IMR-90 (cell line): ENCODE data around the gene CACNA2D3. TPM values are rescaled to one million over a fixed set of nuclear protein-coding genes. Genes with fewer than 3 reads are reported as not detected.

Source experiments
- ATAC-seq: fragments of 200-7000 bp; cut with Tn5 transposase; 2 replicates; pipeline ENCODE4 v1.9.1; 2020; ENCODE audit warnings: low read depth, mild to moderate bottlenecking, moderate library complexity
- BruUV-seq: library from RNA; stranded (reverse); fragments of 400-500 nt; replicated peaks from 2 replicates; lab custom pipeline; 2021; lab: Mats Ljungman, UMichigan
- CTCF ChIA-PET: fragments of 300-600 bp; formaldehyde crosslinking; extraction: SDS; loops from one replicate; lab custom pipeline; 2021; ENCODE audit warnings: antibody characterized with exemption; lab: Yijun Ruan, JAX
- POLR2A ChIA-PET: fragments of 300-600 bp; sonication (Branson Sonifier 250); formaldehyde crosslinking; loops from one replicate; lab custom pipeline; 2022; ENCODE audit warnings: antibody characterized with exemption; ENCODE audit not compliant: unreplicated experiment; lab: Charles Lee
- DNase-seq: peaks from one replicate; pipeline ENCODE4 v3.0.0; 2013
- H2AFZ ChIP-seq: replicated peaks from 2 replicates; pipeline ENCODE3; 2013; ENCODE audit warnings: low read length, mild to moderate bottlenecking; ENCODE audit not compliant: poor library complexity
- H2AK5ac ChIP-seq: 2 replicates; pipeline ENCODE4 v1.6.1; 2013; ENCODE audit warnings: low read depth, low read length, inconsistent platforms
- H2AK9ac ChIP-seq: replicated peaks from 2 replicates; pipeline ENCODE3; 2013; ENCODE audit warnings: mild to moderate bottlenecking, low read depth, low read length, moderate library complexity; ENCODE audit not compliant: poor library complexity
- H2BK120ac ChIP-seq: 2 replicates; pipeline ENCODE4 v1.6.1; 2013; ENCODE audit warnings: low read depth, low read length, inconsistent platforms
- H2BK15ac ChIP-seq: 3 replicates; pipeline ENCODE4 v1.6.1; 2013; ENCODE audit warnings: low read depth, low read length, inconsistent platforms
- H2BK20ac ChIP-seq: 2 replicates; pipeline ENCODE4 v1.6.1; 2013; ENCODE audit warnings: low read depth, mild to moderate bottlenecking, inconsistent platforms, low read length, moderate library complexity
- H2BK5ac ChIP-seq: 2 replicates; pipeline ENCODE4 v1.6.1; 2013; ENCODE audit warnings: mild to moderate bottlenecking, low read depth, low read length, inconsistent platforms; ENCODE audit not compliant: poor library complexity, severe bottlenecking
- H3K14ac ChIP-seq: replicated peaks from 2 replicates; pipeline ENCODE4 v1.6.1; 2013; ENCODE audit warnings: low read depth, low read length, inconsistent platforms
- H3K18ac ChIP-seq: 2 replicates; pipeline ENCODE4 v1.6.1; 2013; ENCODE audit warnings: low read depth, low read length, control low read depth
- H3K23ac ChIP-seq: 2 replicates; pipeline ENCODE4 v1.6.1; 2013; ENCODE audit warnings: low read depth, low read length, inconsistent platforms
- H3K27ac ChIP-seq: 2 replicates; pipeline ENCODE4 v1.5.1; 2013; ENCODE audit warnings: mild to moderate bottlenecking, control low read depth, low read length; ENCODE audit not compliant: insufficient read depth
- H3K27me3 ChIP-seq: 2 replicates; pipeline ENCODE4 v1.6.1; 2013; ENCODE audit warnings: low read length; ENCODE audit not compliant: control insufficient read depth, insufficient read depth
- H3K36me3 ChIP-seq: 2 replicates; pipeline ENCODE4 v1.6.1; 2013; ENCODE audit warnings: low read length, mixed read lengths; ENCODE audit not compliant: control insufficient read depth, insufficient read depth
- H3K4ac ChIP-seq: 2 replicates; pipeline ENCODE4 v1.6.1; 2013; ENCODE audit warnings: low read depth, low read length, inconsistent platforms
- H3K4me1 ChIP-seq: 2 replicates; pipeline ENCODE4 v1.6.1; 2013; ENCODE audit warnings: low read length, mixed read lengths; ENCODE audit not compliant: control insufficient read depth, insufficient read depth
- H3K4me2 ChIP-seq: 2 replicates; pipeline ENCODE4 v1.6.1; 2013; ENCODE audit warnings: low read depth, mild to moderate bottlenecking, control low read depth, low read length, moderate library complexity
- H3K4me3 ChIP-seq: 2 replicates; pipeline ENCODE4 v1.5.1; 2013; ENCODE audit warnings: low read depth, mild to moderate bottlenecking, control low read depth, low read length, moderate library complexity; ENCODE audit not compliant: insufficient read depth
- H3K56ac ChIP-seq: 2 replicates; pipeline ENCODE4 v1.6.1; 2013; ENCODE audit warnings: low read length, inconsistent platforms; ENCODE audit not compliant: insufficient read depth; ENCODE audit errors: extremely low read depth
- H3K79me1 ChIP-seq, 2 experiments: 2 replicates each; pipeline ENCODE4 v1.6.1; 2013; ENCODE audit warnings: low read length in 2 of 2, inconsistent platforms in 1 of 2, low read depth in 1 of 2
- H3K9ac ChIP-seq: 2 replicates; pipeline ENCODE4 v1.6.1; 2013; ENCODE audit warnings: low read depth, low read length, control low read depth
- H3K9me1 ChIP-seq: 2 replicates; pipeline ENCODE4 v1.6.1; 2013; ENCODE audit warnings: low read length, inconsistent platforms; ENCODE audit not compliant: insufficient read depth
- H3K9me3 ChIP-seq: 2 replicates; pipeline ENCODE4 v1.6.1; 2013; ENCODE audit warnings: low read length; ENCODE audit not compliant: control insufficient read depth, insufficient read depth
- H4K20me1 ChIP-seq: 2 replicates; pipeline ENCODE4 v1.6.1; 2013; ENCODE audit warnings: low read length, inconsistent platforms; ENCODE audit not compliant: insufficient read depth
- H4K5ac ChIP-seq: 2 replicates; pipeline ENCODE4 v1.6.1; 2013; ENCODE audit warnings: mild to moderate bottlenecking, low read depth, low read length, control low read depth
- H4K8ac ChIP-seq, 2 experiments: 2 replicates each; pipeline ENCODE4 v1.6.1; 2013; ENCODE audit warnings: low read depth in 2 of 2, low read length in 2 of 2, control low read depth in 1 of 2, inconsistent platforms in 1 of 2
- H4K91ac ChIP-seq: 2 replicates; pipeline ENCODE4 v1.6.1; 2013; ENCODE audit warnings: low read depth, low read length, inconsistent platforms; ENCODE audit not compliant: insufficient read depth
- BHLHE40 ChIP-seq: fragments of 150-350 bp; IDR thresholded peaks from 2 replicates; pipeline ENCODE4 v1.6.1; 2016; ENCODE audit warnings: mild to moderate bottlenecking, low read depth, low read length
- CEBPB ChIP-seq: IDR thresholded peaks from 2 replicates; pipeline ENCODE4 v1.6.1; 2012; ENCODE audit warnings: low read depth, low read length, improper control_type of control experiment
- CHD1 ChIP-seq: IDR thresholded peaks from 2 replicates; pipeline ENCODE4 v1.6.1; 2012; ENCODE audit warnings: low read depth, low read length, improper control_type of control experiment
- ELK1 ChIP-seq: fragments of 150-350 bp; IDR thresholded peaks from 2 replicates; pipeline ENCODE4 v1.6.1; 2016; ENCODE audit warnings: low read depth, mild to moderate bottlenecking, low read length, moderate library complexity, borderline replicate concordance
- FOS ChIP-seq: fragments of 150-350 bp; IDR thresholded peaks from 2 replicates; pipeline ENCODE4 v1.6.1; 2016; ENCODE audit warnings: low read depth, low read length
- MAFK ChIP-seq: IDR thresholded peaks from 2 replicates; pipeline ENCODE4 v1.6.1; 2012; ENCODE audit warnings: low read depth, low read length, improper control_type of control experiment
- MAZ ChIP-seq: IDR thresholded peaks from 2 replicates; pipeline ENCODE4 v1.6.1; 2012; ENCODE audit warnings: low read depth, mild to moderate bottlenecking, low read length, improper control_type of control experiment, moderate library complexity, borderline replicate concordance
- MXI1 ChIP-seq: IDR thresholded peaks from 2 replicates; pipeline ENCODE4 v1.6.1; 2012; ENCODE audit warnings: low read depth, mild to moderate bottlenecking, low read length, moderate library complexity, borderline replicate concordance
- NFE2L2 ChIP-seq: fragments of 150-350 bp; IDR thresholded peaks from 2 replicates; pipeline ENCODE4 v1.6.1; 2016; ENCODE audit warnings: low read depth, mild to moderate bottlenecking, low read length
- POLR2A ChIP-seq: IDR thresholded peaks from 2 replicates; pipeline ENCODE4 v1.6.1; 2012; ENCODE audit warnings: mild to moderate bottlenecking, low read depth, low read length
- RAD21 ChIP-seq: IDR thresholded peaks from 2 replicates; pipeline ENCODE4 v1.6.1; 2012; ENCODE audit warnings: low read length, improper control_type of control experiment
- RCOR1 ChIP-seq: IDR thresholded peaks from 2 replicates; pipeline ENCODE4 v1.6.1; 2012; ENCODE audit warnings: mild to moderate bottlenecking, low read length, improper control_type of control experiment; ENCODE audit not compliant: insufficient replicate concordance
- RFX5 ChIP-seq: IDR thresholded peaks from 2 replicates; pipeline ENCODE4 v1.8.0; 2012; ENCODE audit warnings: low read depth, mild to moderate bottlenecking, low read length, moderate library complexity
- SMC3 ChIP-seq: fragments of 150-350 bp; IDR thresholded peaks from 2 replicates; pipeline ENCODE4 v1.6.1; 2016; ENCODE audit warnings: low read depth, mild to moderate bottlenecking, antibody characterized with exemption, low read length, moderate library complexity
- WGBS, 2 experiments: methylation state at CpG; one replicate each; pipeline versions ENCODE4 v1.1.5 to v1.1.7; 2013; ENCODE audit warnings: missing lambda C conversion rate in 2 of 2; ENCODE audit not compliant: insufficient read length in 1 of 2; ENCODE audit errors: extremely low coverage in 2 of 2; 5-methylcytosine and 5-hydroxymethylcytosine counted together
- dilution Hi-C: fragments of 300-500 bp; cut with HindIII; formaldehyde crosslinking; loops from one replicate; pipeline ENCODE4 v1.14.3; 2018; ENCODE audit warnings: low sequenced_read_pairs; ENCODE audit not compliant: unreplicated experiment
- in situ Hi-C: fragments of 300-500 bp; cut with MboI; formaldehyde crosslinking; loops from 3 replicates; pipeline ENCODE4 v1.14.3; 2019; ENCODE audit warnings: low sequenced_read_pairs, inconsistent platforms, mixed read lengths
- intact Hi-C: fragments of 100-400 bp; cut with micrococcal nuclease; formaldehyde crosslinking; loops from 2 replicates; pipeline ENCODE4 v1.10.0; 2022
- polyA plus RNA-seq, 3 experiments: library from polyadenylated mRNA; depleted of rRNA; stranded (reverse); fragments of >200 nt; gene quantifications; 2 replicates each; pipeline ENCODE4 v1.2.3, GENCODE V29; 2012; ENCODE audit warnings: low replicate concordance in 1 of 3
- total RNA-seq: library from RNA; depleted of rRNA; stranded (reverse); fragments of >200 nt; gene quantifications from 2 replicates; pipeline ENCODE4 v1.2.3, GENCODE V29; 2012
- TF ChIP-seq, protein P1 (sequence below): fragments of 150-350 bp; IDR thresholded peaks from 2 replicates; pipeline ENCODE4 v1.6.1; 2017; ENCODE audit warnings: mild to moderate bottlenecking, antibody characterized with exemption, low read length, low read depth
- TF ChIP-seq, protein P2 (sequence below): conservative IDR thresholded peaks from 2 replicates; pipeline ENCODE4 v1.5.1; 2012; ENCODE audit warnings: mild to moderate bottlenecking, low read depth, low read length, improper control_type of control experiment

Gene CACNA2D3
- total and polyA plus RNA-seq, 2 of the 4 experiments (the other 2 are of a cell fraction), result 0.36 to 0.41 TPM

DNA sequence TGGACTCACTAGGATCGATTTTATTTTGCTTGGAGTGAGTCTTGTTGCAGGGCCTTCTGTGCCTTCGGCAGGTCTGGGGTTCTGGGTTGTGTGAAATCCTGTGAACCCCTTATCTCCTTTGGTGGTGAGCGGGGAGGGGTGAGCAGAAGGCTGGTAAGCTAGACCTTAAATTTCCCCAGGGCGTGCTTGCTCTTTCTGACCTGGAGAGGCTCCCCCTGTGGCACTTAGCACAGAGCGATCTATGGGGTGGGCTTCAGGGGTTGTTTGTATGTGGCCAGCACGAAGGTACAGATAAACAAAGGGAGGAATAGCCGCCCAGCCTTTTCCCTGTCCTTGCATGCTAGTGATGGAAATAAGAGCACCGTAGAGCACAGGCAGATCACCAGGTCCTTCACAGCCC lies 11.8 kb downstream of the CACNA2D3 start:
- no peak overlapping the region for H2BK120ac ChIP-seq
- no peaks in the 10 kb centered on the region for H3K79me1 ChIP-seq
- no peak overlapping the region for H3K14ac ChIP-seq
- H4K20me1 ChIP-seq, result no peaks in the 10 kb centered on the region
- H2BK15ac ChIP-seq, result no peak overlapping the region
- no peak overlapping the region for H3K9ac ChIP-seq
- no peak overlapping the region for H4K91ac ChIP-seq
- H2AFZ ChIP-seq, result no peak overlapping the region
- DNase-seq (no peak), ATAC-seq (no peak)
- no peak overlapping the region for H3K4me2 ChIP-seq
- H4K5ac ChIP-seq, result no peak overlapping the region
- 20% methylated on average over 1 of the region's 8 CpGs; no CpG with 5 or more reads in 1 of the 2 experiments for WGBS, 2 experiments
- no peak for TF ChIP-seq FOS
- TF ChIP-seq, protein P1, sequence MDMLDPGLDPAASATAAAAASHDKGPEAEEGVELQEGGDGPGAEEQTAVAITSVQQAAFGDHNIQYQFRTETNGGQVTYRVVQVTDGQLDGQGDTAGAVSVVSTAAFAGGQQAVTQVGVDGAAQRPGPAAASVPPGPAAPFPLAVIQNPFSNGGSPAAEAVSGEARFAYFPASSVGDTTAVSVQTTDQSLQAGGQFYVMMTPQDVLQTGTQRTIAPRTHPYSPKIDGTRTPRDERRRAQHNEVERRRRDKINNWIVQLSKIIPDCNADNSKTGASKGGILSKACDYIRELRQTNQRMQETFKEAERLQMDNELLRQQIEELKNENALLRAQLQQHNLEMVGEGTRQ, result no peak
- TF ChIP-seq MXI1, result no peak
- no peak for TF ChIP-seq RCOR1
- TF ChIP-seq SMC3, result no peak
- no peak for TF ChIP-seq CEBPB
- no peak for TF ChIP-seq BHLHE40
- no peak for TF ChIP-seq MAZ
- TF ChIP-seq RAD21, result no peak
- no peak for TF ChIP-seq RFX5
- TF ChIP-seq NFE2L2, result no peak
- TF ChIP-seq MAFK, result no peak
- TF ChIP-seq, protein P2, sequence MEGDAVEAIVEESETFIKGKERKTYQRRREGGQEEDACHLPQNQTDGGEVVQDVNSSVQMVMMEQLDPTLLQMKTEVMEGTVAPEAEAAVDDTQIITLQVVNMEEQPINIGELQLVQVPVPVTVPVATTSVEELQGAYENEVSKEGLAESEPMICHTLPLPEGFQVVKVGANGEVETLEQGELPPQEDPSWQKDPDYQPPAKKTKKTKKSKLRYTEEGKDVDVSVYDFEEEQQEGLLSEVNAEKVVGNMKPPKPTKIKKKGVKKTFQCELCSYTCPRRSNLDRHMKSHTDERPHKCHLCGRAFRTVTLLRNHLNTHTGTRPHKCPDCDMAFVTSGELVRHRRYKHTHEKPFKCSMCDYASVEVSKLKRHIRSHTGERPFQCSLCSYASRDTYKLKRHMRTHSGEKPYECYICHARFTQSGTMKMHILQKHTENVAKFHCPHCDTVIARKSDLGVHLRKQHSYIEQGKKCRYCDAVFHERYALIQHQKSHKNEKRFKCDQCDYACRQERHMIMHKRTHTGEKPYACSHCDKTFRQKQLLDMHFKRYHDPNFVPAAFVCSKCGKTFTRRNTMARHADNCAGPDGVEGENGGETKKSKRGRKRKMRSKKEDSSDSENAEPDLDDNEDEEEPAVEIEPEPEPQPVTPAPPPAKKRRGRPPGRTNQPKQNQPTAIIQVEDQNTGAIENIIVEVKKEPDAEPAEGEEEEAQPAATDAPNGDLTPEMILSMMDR, result no peak
- TF ChIP-seq CHD1, result no peak
- TF ChIP-seq POLR2A, result no peak
- no peak for TF ChIP-seq ELK1
- H2AK9ac ChIP-seq, result no peak overlapping the region
- no peak overlapping the region for H3K56ac ChIP-seq
- H3K27me3 ChIP-seq, result no peaks in the 10 kb centered on the region
- dilution Hi-C loops, result no loop called here
- H3K9me3 ChIP-seq, result no peaks in the 10 kb centered on the region
- no peak overlapping the region for H3K4ac ChIP-seq
- H4K8ac ChIP-seq, result no peak overlapping the region
- no peak overlapping the region for H3K23ac ChIP-seq
- no peaks in the 10 kb centered on the region for H3K9me1 ChIP-seq
- H3K4me3 ChIP-seq, result no peak overlapping the region
- H3K4me1 ChIP-seq, result no peaks in the 10 kb centered on the region
- POLR2A ChIA-PET, result no interaction called here
- in situ Hi-C loops, result no loop called here
- no peaks in the 10 kb centered on the region for H3K36me3 ChIP-seq
- intact Hi-C loops, result no loop called here
- H2AK5ac ChIP-seq, result no peak overlapping the region
- no TSS peak for BruUV-seq
- H2BK20ac ChIP-seq, result no peak overlapping the region
- H3K27ac ChIP-seq, result no peak overlapping the region
- no peak overlapping the region for H2BK5ac ChIP-seq
- CTCF ChIA-PET, result no interaction called here
- no peak overlapping the region for H3K18ac ChIP-seq
